Measurements from ENCODE around the gene LTK.

DNA sequence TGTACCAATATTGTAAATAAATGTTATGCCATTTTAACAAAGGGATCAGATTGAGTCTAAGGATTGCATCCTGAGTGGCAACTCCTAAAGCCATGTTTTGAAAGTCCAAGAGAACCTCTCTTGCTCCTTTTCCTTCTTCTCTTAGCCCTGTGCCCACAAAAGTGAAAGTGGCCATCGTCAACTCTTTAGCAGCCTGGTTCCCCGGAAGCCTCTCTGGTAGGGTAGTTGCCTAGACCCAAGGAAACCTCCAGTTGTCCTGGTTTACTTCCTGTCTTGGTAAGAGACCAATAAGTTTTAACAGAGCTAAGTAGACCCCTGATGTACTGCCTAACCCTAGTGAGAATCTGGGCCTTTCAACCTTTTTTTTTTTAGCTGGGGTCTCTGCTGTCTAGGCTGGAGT lies 30.1 kb downstream of the LTK start:
- no peak for TF ChIP-seq REST (IDR thresholded peaks at IDR 0.05; ENCODE audit: insufficient read depth in 1 of 2, low read depth in 2 of 2, low read length in 2 of 2)
- no peak for TF ChIP-seq POLR2AphosphoS5 (IDR thresholded peaks at IDR 0.05; ENCODE audit: low read depth, low read length)
- no peak for TF ChIP-seq TAF1 (IDR thresholded peaks at IDR 0.05; ENCODE audit: borderline replicate concordance, insufficient read depth, low read length)
- no peak for TF ChIP-seq FOXP2 (optimal IDR thresholded peaks at IDR 0.05; ENCODE audit: borderline replicate concordance, extremely low read depth, extremely low read length, insufficient read depth)
- TF ChIP-seq SIN3A (IDR thresholded peaks at IDR 0.05; ENCODE audit: borderline replicate concordance, insufficient read depth, low read length) = no peak
